Memory B cell (primary cell): Measurements from ENCODE around the gene LINC01488.

Experiments
- ATAC-seq: fragments of 150-1000 bp; cut with Tn5 transposase; 2 replicates; pipeline ENCODE4 v1.10.0; 2021; ENCODE audit warnings: low read depth, mild to moderate bottlenecking, moderate library complexity
- DNase-seq, 2 donors: peaks; one replicate each; pipeline ENCODE4 v3.0.0; 2022; ENCODE audit warnings: low spot score in 2 of 2
- H3K27ac Mint-ChIP-seq: one replicate; pipeline ENCODE4 v1.8.0; 2022; ENCODE audit warnings: mild to moderate bottlenecking, moderate library complexity, mixed read lengths
- H3K27me3 Mint-ChIP-seq: one replicate; pipeline ENCODE4 v1.8.0; 2022; ENCODE audit warnings: mixed read lengths
- H3K36me3 Mint-ChIP-seq: one replicate; pipeline ENCODE4 v1.8.0; 2022; ENCODE audit warnings: mild to moderate bottlenecking, mixed read lengths
- H3K4me1 Mint-ChIP-seq: one replicate; pipeline ENCODE4 v1.8.0; 2022; ENCODE audit warnings: mixed read lengths
- H3K4me3 Mint-ChIP-seq: one replicate; pipeline ENCODE4 v1.8.0; 2022; ENCODE audit warnings: mild to moderate bottlenecking, moderate library complexity, mixed read lengths
- H3K9me3 Mint-ChIP-seq: one replicate; pipeline ENCODE4 v1.8.0; 2022; ENCODE audit warnings: mixed read lengths

The LINC01488 gene

GRCh38 chr11:69465236-69466000, 16.0 kb upstream of the LINC01488 start:
- Mint-ChIP-seq H3K27ac (no peak overlapping the region), H3K36me3 (no peaks in the 10 kb centered on the region), H3K27me3 (peaks cover 15% of the 10 kb centered on the region), H3K4me3 (no peak overlapping the region), H3K4me1 (peaks cover 12% of the 10 kb centered on the region), H3K9me3 (peaks cover 4% of the 10 kb centered on the region)
- ATAC-seq (no peak), DNase-seq (no peak)

GRCh38 chr11:69466039-69466438, 15.4 kb upstream of the LINC01488 start:
- H3K9me3 Mint-ChIP-seq = peaks cover 2% of the 10 kb centered on the region
- peaks cover 15% of the 10 kb centered on the region for H3K27me3 Mint-ChIP-seq
- DNase-seq = no peak
- H3K27ac Mint-ChIP-seq = no peak overlapping the region
- no peak for ATAC-seq
- no peaks in the 10 kb centered on the region for H3K36me3 Mint-ChIP-seq
- H3K4me1 Mint-ChIP-seq = peaks cover 12% of the 10 kb centered on the region
- no peak overlapping the region for H3K4me3 Mint-ChIP-seq

- DNase-seq (no peak), ATAC-seq (no peak)
- no peak overlapping the region for H3K4me3 Mint-ChIP-seq
- no peaks in the 10 kb centered on the region for H3K9me3 Mint-ChIP-seq
- no peak overlapping the region for H3K27ac Mint-ChIP-seq
- peaks cover 12% of the 10 kb centered on the region for H3K4me1 Mint-ChIP-seq
- H3K36me3 Mint-ChIP-seq = no peaks in the 10 kb centered on the region
- peaks cover 12% of the 10 kb centered on the region for H3K27me3 Mint-ChIP-seq
These were observed 14.3 kb upstream of the LINC01488 start for GRCh38 chr11:69467196-69467595.

GRCh38 chr11:69467646-69468045, 13.8 kb upstream of the LINC01488 start:
- no peak overlapping the region for H3K27ac Mint-ChIP-seq
- no peaks in the 10 kb centered on the region for H3K36me3 Mint-ChIP-seq
- DNase-seq = no peak
- H3K27me3 Mint-ChIP-seq = peaks cover 9% of the 10 kb centered on the region
- H3K9me3 Mint-ChIP-seq = no peaks in the 10 kb centered on the region
- H3K4me1 Mint-ChIP-seq = peaks cover 12% of the 10 kb centered on the region
- no peak for ATAC-seq
- no peak overlapping the region for H3K4me3 Mint-ChIP-seq

GRCh38 chr11:69468221-69468620, 13.2 kb upstream of the LINC01488 start:
- ATAC-seq = no peak
- Mint-ChIP-seq H3K4me3 (no peak overlapping the region), H3K4me1 (peaks cover 12% of the 10 kb centered on the region), H3K36me3 (peaks cover under 1% of the 10 kb centered on the region), H3K27me3 (peaks cover 9% of the 10 kb centered on the region), H3K27ac (no peak overlapping the region), H3K9me3 (no peaks in the 10 kb centered on the region)
- no peak for DNase-seq

GRCh38 chr11:69468911-69469885, 12.3 kb upstream of the LINC01488 start:
- H3K4me1 Mint-ChIP-seq = peaks cover 12% of the 10 kb centered on the region
- H3K27me3 Mint-ChIP-seq = peaks cover 11% of the 10 kb centered on the region
- no peak overlapping the region for H3K27ac Mint-ChIP-seq
- H3K9me3 Mint-ChIP-seq = no peaks in the 10 kb centered on the region
- ATAC-seq = no peak
- DNase-seq = no peak
- no peak overlapping the region for H3K4me3 Mint-ChIP-seq
- peaks cover 2% of the 10 kb centered on the region for H3K36me3 Mint-ChIP-seq

- DNase-seq (no peak), ATAC-seq (no peak)
- Mint-ChIP-seq H3K4me1 (peaks cover 12% of the 10 kb centered on the region), H3K27me3 (peaks cover 6% of the 10 kb centered on the region), H3K27ac (no peak overlapping the region), H3K4me3 (no peak overlapping the region), H3K9me3 (no peaks in the 10 kb centered on the region), H3K36me3 (peaks cover 2% of the 10 kb centered on the region)
These were observed 11.2 kb upstream of the LINC01488 start for GRCh38 chr11:69470301-69470700.

- DNase-seq (no peak), ATAC-seq (no peak)
- H3K9me3 Mint-ChIP-seq = no peaks in the 10 kb centered on the region
- H3K4me1 Mint-ChIP-seq = peaks cover 12% of the 10 kb centered on the region
- H3K4me3 Mint-ChIP-seq = no peak overlapping the region
- no peak overlapping the region for H3K27ac Mint-ChIP-seq
- peaks cover 2% of the 10 kb centered on the region for H3K36me3 Mint-ChIP-seq
- H3K27me3 Mint-ChIP-seq = peaks cover 6% of the 10 kb centered on the region
These were observed 10.4 kb upstream of the LINC01488 start for GRCh38 chr11:69470793-69471728.

GRCh38 chr11:69471729-69472540, 9.5 kb upstream of the LINC01488 start:
- no peaks in the 10 kb centered on the region for H3K9me3 Mint-ChIP-seq
- H3K4me3 Mint-ChIP-seq = no peak overlapping the region
- H3K27me3 Mint-ChIP-seq = peaks cover 6% of the 10 kb centered on the region
- ATAC-seq (no peak), DNase-seq (no peak)
- H3K4me1 Mint-ChIP-seq = peaks cover 12% of the 10 kb centered on the region
- peaks cover 2% of the 10 kb centered on the region for H3K36me3 Mint-ChIP-seq
- H3K27ac Mint-ChIP-seq = no peak overlapping the region

GRCh38 chr11:69472541-69473275, 8.8 kb upstream of the LINC01488 start:
- H3K9me3 Mint-ChIP-seq = no peaks in the 10 kb centered on the region
- no peak overlapping the region for H3K27ac Mint-ChIP-seq
- no peak overlapping the region for H3K4me3 Mint-ChIP-seq
- H3K36me3 Mint-ChIP-seq = peaks cover 2% of the 10 kb centered on the region
- H3K4me1 Mint-ChIP-seq = peaks cover 4% of the 10 kb centered on the region
- DNase-seq = no peak
- peaks cover 6% of the 10 kb centered on the region for H3K27me3 Mint-ChIP-seq
- ATAC-seq = no peak

GRCh38 chr11:69473276-69473845, 8.1 kb upstream of the LINC01488 start:
- no peak overlapping the region for H3K27ac Mint-ChIP-seq
- H3K27me3 Mint-ChIP-seq = peaks cover 5% of the 10 kb centered on the region
- DNase-seq (no peak), ATAC-seq (no peak)
- no peaks in the 10 kb centered on the region for H3K4me1 Mint-ChIP-seq
- no peaks in the 10 kb centered on the region for H3K9me3 Mint-ChIP-seq
- no peak overlapping the region for H3K4me3 Mint-ChIP-seq
- peaks cover 2% of the 10 kb centered on the region for H3K36me3 Mint-ChIP-seq

GRCh38 chr11:69474736-69475135, 6.7 kb upstream of the LINC01488 start:
- Mint-ChIP-seq H3K27ac (no peak overlapping the region), H3K4me3 (no peak overlapping the region), H3K36me3 (peaks cover 2% of the 10 kb centered on the region), H3K4me1 (no peaks in the 10 kb centered on the region), H3K9me3 (no peaks in the 10 kb centered on the region), H3K27me3 (peaks cover 4% of the 10 kb centered on the region)
- no peak for DNase-seq
- no peak for ATAC-seq
